ENCODE measurements around the gene HPCAL4. TPM values are rescaled to one million over a fixed set of nuclear protein-coding genes. Genes with fewer than 3 reads are reported as not detected.

Gene HPCAL4
- total RNA-seq, 1 donor from 2014 or later: 0.53 TPM

DNA sequence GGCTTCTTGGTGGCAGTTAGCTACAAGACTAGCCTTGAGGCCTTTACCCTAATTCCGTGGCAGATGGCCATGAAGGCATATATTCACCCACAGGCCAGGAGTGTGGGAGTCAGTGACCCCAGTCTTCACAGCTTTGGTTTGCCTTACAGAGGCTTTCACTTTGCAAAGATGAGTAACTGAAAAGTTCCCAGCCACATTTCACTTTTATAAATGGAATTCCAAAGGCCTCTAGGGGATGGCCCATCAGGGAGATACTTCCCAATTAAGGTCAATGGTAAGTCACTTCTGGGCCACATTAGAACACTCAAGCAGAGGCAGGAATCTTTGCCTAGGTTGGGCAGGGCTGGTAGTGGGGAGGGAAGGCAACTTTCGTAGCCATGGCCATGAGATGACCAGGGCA lies 38.7 kb downstream of the HPCAL4 start:
- no peak for TF ChIP-seq CTCF (conservative IDR thresholded peaks at IDR 0.05)
- Mint-ChIP-seq H3K4me1 (ENCODE audit: unreplicated experiment) (peaks cover 3% of the 10 kb centered on the region), H3K27me3 (peaks cover 34% of the 10 kb centered on the region), H3K4me3 (no peak overlapping the region), H3K36me3 (no peaks in the 10 kb centered on the region), H3K9me3 (no peaks in the 10 kb centered on the region), H3K27ac (no peak overlapping the region)
- no peak for DNase-seq (ENCODE audit: extremely low spot score, unreplicated experiment)

- H3K27me3 Mint-ChIP-seq: peaks cover 31% of the 10 kb centered on the region
- no peak for TF ChIP-seq CTCF (conservative IDR thresholded peaks at IDR 0.05)
- no peaks in the 10 kb centered on the region for H3K9me3 Mint-ChIP-seq
- peaks cover 3% of the 10 kb centered on the region for H3K4me1 Mint-ChIP-seq (ENCODE audit: unreplicated experiment)
- no peak overlapping the region for H3K4me3 Mint-ChIP-seq
- no peak overlapping the region for H3K27ac Mint-ChIP-seq
- H3K36me3 Mint-ChIP-seq: no peaks in the 10 kb centered on the region
- no peak for DNase-seq (ENCODE audit: extremely low spot score, unreplicated experiment)
Measured at GRCh38 chr1:39652105-39652504, 39.1 kb downstream of the HPCAL4 start.

DNA sequence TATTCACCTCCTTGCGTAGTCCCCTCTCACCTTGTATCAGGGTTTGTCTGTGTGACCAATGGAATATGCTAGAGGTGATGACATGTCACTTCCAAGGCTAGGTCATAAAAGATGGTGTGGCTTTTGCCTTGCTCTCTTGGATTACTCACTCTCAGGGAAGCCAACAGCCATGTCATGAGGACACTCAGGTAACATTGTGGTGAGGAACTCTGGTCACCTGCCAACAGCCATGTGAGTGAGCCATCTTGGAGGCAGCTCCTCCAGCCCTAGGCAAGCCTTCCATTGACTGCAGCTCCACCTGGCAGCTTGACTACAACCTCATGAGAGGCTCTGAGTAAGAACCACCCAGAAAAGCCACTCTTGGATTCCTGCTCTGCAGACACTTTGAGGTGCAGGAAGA lies 40.8 kb downstream of the HPCAL4 start:
- TF ChIP-seq CTCF (conservative IDR thresholded peaks at IDR 0.05): no peak
- peaks cover 13% of the 10 kb centered on the region for H3K4me1 Mint-ChIP-seq (ENCODE audit: unreplicated experiment)
- H3K27me3 Mint-ChIP-seq: peaks cover 23% of the 10 kb centered on the region
- H3K4me3 Mint-ChIP-seq: no peak overlapping the region
- H3K36me3 Mint-ChIP-seq: no peaks in the 10 kb centered on the region
- no peaks in the 10 kb centered on the region for H3K9me3 Mint-ChIP-seq
- no peak overlapping the region for H3K27ac Mint-ChIP-seq
- no peak for DNase-seq (ENCODE audit: extremely low spot score, unreplicated experiment)

GRCh38 chr1:39649636-39650185 lies 41.5 kb downstream of the HPCAL4 start:
- peaks cover 17% of the 10 kb centered on the region for H3K4me1 Mint-ChIP-seq (ENCODE audit: unreplicated experiment)
- H3K36me3 Mint-ChIP-seq: no peaks in the 10 kb centered on the region
- TF ChIP-seq CTCF (conservative IDR thresholded peaks at IDR 0.05): no peak
- H3K27me3 Mint-ChIP-seq: peaks cover 25% of the 10 kb centered on the region
- no peak for DNase-seq (ENCODE audit: extremely low spot score, unreplicated experiment)
- H3K4me3 Mint-ChIP-seq: no peak overlapping the region
- no peak overlapping the region for H3K27ac Mint-ChIP-seq
- no peaks in the 10 kb centered on the region for H3K9me3 Mint-ChIP-seq

DNA sequence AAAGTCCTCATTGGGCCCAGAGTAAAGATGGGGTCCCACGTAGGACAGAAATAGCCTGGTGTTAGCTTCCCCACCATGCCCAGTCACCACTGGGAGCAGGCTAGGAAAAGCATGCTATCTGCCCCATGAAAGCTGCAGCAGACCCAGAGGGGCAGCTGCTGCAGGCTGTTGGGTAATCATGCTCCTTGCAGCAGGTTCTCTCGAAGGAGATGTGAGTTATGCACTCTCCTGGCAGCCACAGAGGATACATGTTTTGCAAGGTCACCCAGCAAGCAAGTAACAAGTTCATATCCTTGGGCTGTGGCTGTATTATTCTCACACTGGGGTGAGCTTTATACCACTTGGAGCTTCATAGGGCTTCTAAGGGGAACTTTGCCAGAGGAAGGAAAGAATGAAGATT lies 42.7 kb downstream of the HPCAL4 start:
- Mint-ChIP-seq H3K27me3 (peaks cover 23% of the 10 kb centered on the region), H3K4me1 (ENCODE audit: unreplicated experiment) (peaks cover 17% of the 10 kb centered on the region), H3K27ac (no peak overlapping the region), H3K36me3 (no peaks in the 10 kb centered on the region), H3K4me3 (no peak overlapping the region), H3K9me3 (no peaks in the 10 kb centered on the region)
- DNase-seq (ENCODE audit: extremely low spot score, unreplicated experiment): no peak
- TF ChIP-seq CTCF (conservative IDR thresholded peaks at IDR 0.05): no peak

DNA sequence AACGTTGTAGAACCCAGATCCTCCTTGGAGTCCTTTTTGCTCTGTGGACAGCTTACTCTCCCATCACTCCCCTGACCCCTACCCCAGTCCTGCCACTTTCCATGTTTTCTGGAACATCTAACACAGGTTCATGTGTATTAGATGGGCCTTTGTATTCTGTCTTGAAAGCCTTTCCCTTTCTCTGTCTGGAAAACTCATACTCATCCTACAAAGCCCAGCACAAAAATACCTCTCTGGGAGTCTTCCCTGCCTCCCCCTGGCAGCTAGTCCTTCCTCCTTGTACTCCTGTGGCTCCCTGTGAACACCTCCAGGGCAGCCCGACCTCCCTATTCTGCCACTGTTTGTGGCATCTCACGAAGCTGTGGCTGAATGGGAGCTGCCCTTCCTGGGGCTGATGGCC lies 44.0 kb downstream of the HPCAL4 start:
- DNase-seq (ENCODE audit: extremely low spot score, unreplicated experiment): no peak
- peaks cover 26% of the 10 kb centered on the region for H3K27me3 Mint-ChIP-seq
- peaks cover 17% of the 10 kb centered on the region for H3K4me1 Mint-ChIP-seq (ENCODE audit: unreplicated experiment)
- peak overlapping the region; percentile 61 for H3K27ac Mint-ChIP-seq
- no peak overlapping the region for H3K4me3 Mint-ChIP-seq
- TF ChIP-seq CTCF (conservative IDR thresholded peaks at IDR 0.05): no peak
- H3K9me3 Mint-ChIP-seq: no peaks in the 10 kb centered on the region
- H3K36me3 Mint-ChIP-seq: no peaks in the 10 kb centered on the region
